ENCODE data around the gene PDE4D.

PDE4D gene

DNA sequence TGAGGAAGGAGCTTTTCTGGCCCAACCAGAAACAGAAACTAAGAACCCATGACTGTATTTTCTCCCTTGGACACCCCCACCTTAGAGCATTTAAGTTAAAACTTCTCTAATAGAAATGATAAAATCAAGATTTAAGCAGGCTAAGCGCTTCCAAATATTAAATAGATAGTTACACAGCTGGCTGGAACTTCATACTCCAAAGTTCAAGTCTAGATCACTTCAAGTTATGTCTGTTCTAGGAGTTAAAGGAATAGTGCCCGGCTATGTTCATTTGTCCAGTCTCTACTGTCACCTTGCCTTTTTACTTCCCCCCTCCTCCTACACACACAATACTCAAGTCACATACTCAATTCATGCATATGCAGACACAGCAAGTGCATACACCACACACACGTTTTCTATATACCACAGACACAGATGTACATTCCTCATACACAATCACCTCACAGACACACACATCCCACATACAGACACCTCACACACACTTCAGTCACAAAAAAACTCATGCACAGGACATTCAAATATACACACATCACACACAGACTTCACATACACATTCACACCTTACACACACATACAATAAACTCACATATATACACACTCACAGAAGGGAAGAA, 237.7 kb downstream of the PDE4D start:
- DNase-seq (ENCODE audit: low spot score), result no peak
- Histone ChIP-seq H3K27ac (no peak overlapping the region), H3K4me3 (no peak overlapping the region)
- TF ChIP-seq, protein P1, sequence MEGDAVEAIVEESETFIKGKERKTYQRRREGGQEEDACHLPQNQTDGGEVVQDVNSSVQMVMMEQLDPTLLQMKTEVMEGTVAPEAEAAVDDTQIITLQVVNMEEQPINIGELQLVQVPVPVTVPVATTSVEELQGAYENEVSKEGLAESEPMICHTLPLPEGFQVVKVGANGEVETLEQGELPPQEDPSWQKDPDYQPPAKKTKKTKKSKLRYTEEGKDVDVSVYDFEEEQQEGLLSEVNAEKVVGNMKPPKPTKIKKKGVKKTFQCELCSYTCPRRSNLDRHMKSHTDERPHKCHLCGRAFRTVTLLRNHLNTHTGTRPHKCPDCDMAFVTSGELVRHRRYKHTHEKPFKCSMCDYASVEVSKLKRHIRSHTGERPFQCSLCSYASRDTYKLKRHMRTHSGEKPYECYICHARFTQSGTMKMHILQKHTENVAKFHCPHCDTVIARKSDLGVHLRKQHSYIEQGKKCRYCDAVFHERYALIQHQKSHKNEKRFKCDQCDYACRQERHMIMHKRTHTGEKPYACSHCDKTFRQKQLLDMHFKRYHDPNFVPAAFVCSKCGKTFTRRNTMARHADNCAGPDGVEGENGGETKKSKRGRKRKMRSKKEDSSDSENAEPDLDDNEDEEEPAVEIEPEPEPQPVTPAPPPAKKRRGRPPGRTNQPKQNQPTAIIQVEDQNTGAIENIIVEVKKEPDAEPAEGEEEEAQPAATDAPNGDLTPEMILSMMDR (IDR thresholded peaks at IDR 0.05), result no peak

DNA sequence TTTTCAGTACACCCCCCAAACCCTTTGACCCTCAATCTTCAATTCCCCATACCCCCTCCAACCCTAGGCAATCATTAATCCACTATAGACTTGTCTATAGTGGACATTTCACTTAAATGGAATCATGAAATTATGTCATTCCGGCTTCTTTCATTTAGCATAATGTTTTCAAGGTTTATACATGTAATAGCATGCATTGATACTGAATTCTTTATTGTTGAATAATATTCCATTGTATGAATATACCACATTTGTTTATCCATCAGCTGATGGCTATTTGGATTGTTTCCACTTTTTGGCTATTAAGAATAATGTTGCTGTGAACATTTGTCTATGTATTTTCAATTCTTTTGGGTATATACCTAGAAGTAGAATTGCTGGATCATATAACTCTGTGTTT, 238.8 kb downstream of the PDE4D start:
- no peak overlapping the region for H3K27ac ChIP-seq
- no peak for DNase-seq (ENCODE audit: low spot score)
- no peak overlapping the region for H3K4me3 ChIP-seq
- TF ChIP-seq, protein P1 (IDR thresholded peaks at IDR 0.05), result no peak

DNA sequence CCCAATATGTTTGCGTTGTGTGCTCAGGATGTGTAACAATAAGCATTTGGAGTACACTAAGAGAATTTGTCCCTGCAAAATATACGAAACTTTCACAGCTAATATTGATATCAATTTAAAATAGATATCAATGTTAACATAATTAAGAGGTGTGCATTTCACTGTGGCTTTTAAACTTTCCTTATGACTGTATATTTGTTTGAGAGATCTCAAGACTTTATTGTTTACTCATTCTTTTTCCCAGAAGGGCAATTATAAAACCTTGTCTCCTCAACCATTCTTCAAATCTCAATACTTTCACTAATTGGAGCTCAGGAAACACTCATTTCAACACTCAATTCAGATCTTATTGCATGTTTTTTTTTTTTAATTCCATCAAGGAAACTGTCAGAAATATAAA, 241.1 kb downstream of the PDE4D start:
- TF ChIP-seq, protein P1 (IDR thresholded peaks at IDR 0.05), result no peak
- H3K4me3 ChIP-seq, result no peak overlapping the region
- no peak overlapping the region for H3K27ac ChIP-seq
- no peak for DNase-seq (ENCODE audit: low spot score)

DNA sequence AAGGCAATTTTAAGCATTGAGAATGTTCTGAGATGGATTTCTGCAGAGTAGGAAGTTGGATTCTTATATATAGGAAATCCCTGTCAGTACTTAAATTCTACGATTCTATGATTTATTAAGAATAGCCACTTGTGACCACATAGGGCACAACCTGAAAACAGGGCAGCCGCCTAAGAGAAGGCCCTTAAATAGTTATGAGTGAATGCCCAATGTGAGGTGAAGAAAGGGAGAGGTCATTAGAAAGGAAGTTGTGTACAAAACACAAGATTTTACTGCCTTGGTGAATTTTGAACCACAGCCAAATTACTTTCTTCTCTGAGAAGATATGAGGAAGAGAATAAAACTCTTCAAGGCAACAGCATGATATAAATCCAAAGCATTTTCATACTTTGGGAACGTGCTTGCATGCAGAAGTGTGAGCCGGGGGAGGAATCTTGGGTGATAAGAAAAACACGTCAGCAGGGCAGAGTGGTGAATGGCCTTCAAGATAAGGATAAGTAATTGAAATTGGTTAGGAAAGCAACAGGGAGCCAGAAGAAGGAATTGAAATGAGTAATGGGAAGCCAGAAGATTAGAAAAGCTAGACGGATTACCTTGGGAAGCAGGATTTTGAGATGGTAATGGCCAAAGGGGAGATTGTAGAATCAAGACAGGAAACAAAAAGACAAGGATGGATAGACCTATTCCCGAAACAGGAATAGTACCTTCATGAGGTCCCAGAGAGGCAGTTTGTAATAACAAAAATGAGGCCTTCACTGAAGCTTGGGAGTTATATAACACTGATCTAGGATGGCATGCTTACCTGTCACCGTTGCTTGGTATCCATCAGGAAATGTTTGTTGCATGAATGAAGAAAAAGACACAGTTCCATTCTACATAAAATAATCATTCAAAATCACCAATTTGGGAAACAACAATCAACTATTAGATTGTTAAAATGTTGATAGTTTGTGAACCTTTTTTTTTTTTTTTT, 244.3 kb downstream of the PDE4D start:
- H3K27ac ChIP-seq, result no peak overlapping the region
- no peak overlapping the region for H3K4me3 ChIP-seq
- TF ChIP-seq, protein P1 (IDR thresholded peaks at IDR 0.05), result no peak
- DNase-seq (ENCODE audit: low spot score), result no peak

DNA sequence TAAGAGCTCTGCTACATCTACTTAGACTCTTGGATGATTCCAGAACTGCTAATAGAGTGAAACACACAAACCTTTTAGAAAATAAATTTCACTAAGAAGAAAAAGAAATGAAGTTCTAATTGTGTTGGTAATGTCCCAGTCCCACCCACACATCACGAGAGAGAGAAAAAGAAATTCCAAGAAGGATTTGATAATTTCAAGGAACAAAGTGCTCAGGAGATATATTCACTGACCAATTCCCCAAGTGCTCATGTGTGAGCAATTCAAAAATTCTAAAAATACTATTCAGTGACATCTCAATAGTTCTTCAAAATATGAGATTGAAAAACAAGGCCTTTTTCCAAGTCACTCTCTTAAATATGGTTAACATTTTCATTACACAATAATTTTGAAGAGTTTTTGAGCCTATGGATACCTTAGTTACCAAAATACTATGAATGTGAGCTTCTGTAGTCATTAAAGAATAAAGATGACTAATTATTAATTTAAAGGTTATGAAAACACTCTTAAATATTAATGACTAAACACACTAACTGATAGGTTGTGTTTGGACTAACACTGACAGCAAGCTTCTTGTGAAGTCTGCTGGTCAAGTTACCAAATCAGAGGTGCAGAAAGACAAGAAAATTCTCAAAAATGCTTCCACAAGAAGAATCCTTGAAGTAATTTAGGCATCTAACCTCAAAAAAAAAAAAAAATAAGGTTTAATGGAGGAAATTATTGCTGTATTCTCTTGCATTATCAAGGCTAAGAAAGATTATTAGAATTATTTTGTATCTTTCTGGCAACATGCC, 245.3 kb downstream of the PDE4D start:
- no peak overlapping the region for H3K27ac ChIP-seq
- TF ChIP-seq, protein P1 (IDR thresholded peaks at IDR 0.05), result no peak
- H3K4me3 ChIP-seq, result no peak overlapping the region
- no peak for DNase-seq (ENCODE audit: low spot score)

DNA sequence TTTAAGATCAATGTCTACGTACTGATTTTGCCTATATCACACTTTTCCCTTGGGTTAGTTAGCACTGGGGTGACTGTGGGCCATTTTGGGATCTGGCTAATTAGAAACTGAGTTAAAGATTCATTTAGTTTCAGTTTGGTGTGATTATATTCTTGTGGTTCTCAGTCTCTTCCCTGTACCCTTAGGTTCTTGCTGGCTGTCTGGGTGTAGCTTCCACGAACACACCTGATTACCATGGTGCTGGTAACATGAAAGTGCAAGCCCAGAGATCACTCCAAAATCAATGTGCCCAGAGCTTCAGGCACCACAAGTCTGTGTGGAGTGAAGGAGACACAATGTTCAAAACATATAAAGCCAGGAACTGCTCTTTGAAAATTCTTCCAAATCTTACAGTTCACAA, 248.1 kb downstream of the PDE4D start:
- Histone ChIP-seq H3K27ac (no peak overlapping the region), H3K4me3 (no peak overlapping the region)
- no peak for DNase-seq (ENCODE audit: low spot score)
- TF ChIP-seq, protein P1 (IDR thresholded peaks at IDR 0.05), result no peak
